Thyroid gland (tissue), 4 donors: ENCODE measurements around the gene KIF3B. TPM values are rescaled to one million over a fixed set of nuclear protein-coding genes. Genes with fewer than 3 reads are reported as not detected.
A peak's percentile ranks its signal among the peaks of the same experiment; 100 is the strongest.

Source experiments
- DNase-seq, 2 donors: peaks; one replicate each; pipeline ENCODE4 v3.0.0-alpha.2; 2019
- H3K27ac ChIP-seq, 3 donors: fragments of 200-600 bp; sonication (generic); 1 replicate in 2 of 3; 2 replicates in 1 of 3; pipeline ENCODE4 v1.5.1; 2016 to 2019; ENCODE audit warnings: mild to moderate bottlenecking in 1 of 3, moderate library complexity in 1 of 3
- H3K27me3 ChIP-seq: fragments of 200-600 bp; sonication (generic); one replicate; pipeline ENCODE4 v1.5.1; 2019
- H3K36me3 ChIP-seq, 2 donors: fragments of 200-600 bp; sonication (generic); one replicate each; pipeline ENCODE4 v1.5.1; 2016 to 2019
- H3K4me1 ChIP-seq, 2 donors: fragments of 200-600 bp; sonication (generic); one replicate each; pipeline ENCODE4 v1.5.1; 2017 to 2019
- H3K4me3 ChIP-seq, 3 donors: fragments of 200-600 bp; sonication (generic); replicated peaks in 1 of 3; 1 replicate in 2 of 3; 2 replicates in 1 of 3; pipeline ENCODE4 v1.5.1; 2016; ENCODE audit warnings: mild to moderate bottlenecking in 1 of 3
- H3K9me3 ChIP-seq: fragments of 200-600 bp; sonication (generic); one replicate; pipeline ENCODE4 v1.5.1; 2017
- POLR2A ChIP-seq, 2 donors: fragments of 450-650 bp; IDR thresholded peaks; one replicate each; pipeline ENCODE4 v1.6.1; 2017; ENCODE audit warnings: antibody characterized with exemption in 2 of 2, mild to moderate bottlenecking in 2 of 2, moderate library complexity in 1 of 2
- WGBS, 2 donors: methylation state at CpG; one replicate each; pipeline ENCODE4 v1.1.5; 2017; 5-methylcytosine and 5-hydroxymethylcytosine counted together
- intact Hi-C: fragments of 100-400 bp; cut with DNase I; formaldehyde crosslinking; loops from one replicate; pipeline ENCODE4 v1.15.1; 2023
- total RNA-seq, 4 donors: library from RNA; depleted of rRNA; stranded (reverse); fragments of >200 nt; gene quantifications; one replicate each; pipeline ENCODE4 v1.2.3, GENCODE V29; 2016
- TF ChIP-seq, protein P1 (sequence below), 6 experiments: fragments of 200-600 bp in 3 of 6; fragments of 450-650 bp in 3 of 6; sonication (generic) in 3 of 6; IDR thresholded peaks; one replicate each; pipeline ENCODE4 v1.5.1; 2016 to 2019; ENCODE audit warnings: antibody characterized with exemption in 6 of 6, mild to moderate bottlenecking in 2 of 6, inconsistent platforms in 1 of 6, moderate library complexity in 1 of 6

Gene KIF3B
- 10 to 100 TPM; 31.0 to 35.5 (median 32.7) TPM for total RNA-seq

- intact Hi-C loops = no loop called here
- TF ChIP-seq, protein P1, sequence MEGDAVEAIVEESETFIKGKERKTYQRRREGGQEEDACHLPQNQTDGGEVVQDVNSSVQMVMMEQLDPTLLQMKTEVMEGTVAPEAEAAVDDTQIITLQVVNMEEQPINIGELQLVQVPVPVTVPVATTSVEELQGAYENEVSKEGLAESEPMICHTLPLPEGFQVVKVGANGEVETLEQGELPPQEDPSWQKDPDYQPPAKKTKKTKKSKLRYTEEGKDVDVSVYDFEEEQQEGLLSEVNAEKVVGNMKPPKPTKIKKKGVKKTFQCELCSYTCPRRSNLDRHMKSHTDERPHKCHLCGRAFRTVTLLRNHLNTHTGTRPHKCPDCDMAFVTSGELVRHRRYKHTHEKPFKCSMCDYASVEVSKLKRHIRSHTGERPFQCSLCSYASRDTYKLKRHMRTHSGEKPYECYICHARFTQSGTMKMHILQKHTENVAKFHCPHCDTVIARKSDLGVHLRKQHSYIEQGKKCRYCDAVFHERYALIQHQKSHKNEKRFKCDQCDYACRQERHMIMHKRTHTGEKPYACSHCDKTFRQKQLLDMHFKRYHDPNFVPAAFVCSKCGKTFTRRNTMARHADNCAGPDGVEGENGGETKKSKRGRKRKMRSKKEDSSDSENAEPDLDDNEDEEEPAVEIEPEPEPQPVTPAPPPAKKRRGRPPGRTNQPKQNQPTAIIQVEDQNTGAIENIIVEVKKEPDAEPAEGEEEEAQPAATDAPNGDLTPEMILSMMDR (IDR thresholded peaks at IDR 0.05) = no peak
- peak in 1 of 2 donors; percentile 68 for TF ChIP-seq POLR2A (IDR thresholded peaks at IDR 0.05)
- Histone ChIP-seq H3K4me1 (peaks cover 15 to 25% of the 10 kb centered on the region in 2 donors), H3K27me3 (no peaks in the 10 kb centered on the region), H3K27ac (peak within 1 kb of the TSS; percentile 57 to 87 (median 64)), H3K9me3 (no peaks in the 10 kb centered on the region), H3K36me3 (no peaks in the 10 kb centered on the region), H3K4me3 (peak within 1 kb of the TSS; percentile 66 to 93 (median 73))
- DNase-seq = peak; percentile 85 to 89
- 3 to 4% methylated on average over 25 to 32 of the region's 62 CpGs for WGBS, 2 donors
Measured at GRCh38 chr20:32277361-32278198, at the start of gene KIF3B. Gene KIF3B, plus strand, starts transcription at chr20:32277651. Its CDS starts 32,127 bp downstream, at chr20:32309778.

GRCh38 chr20:32227744-32228688 is 49.4 kb upstream of the KIF3B start:
- WGBS, 2 donors = 91 to 94% methylated on average over 22 of the region's 22 CpGs
- Histone ChIP-seq H3K4me1 (no peaks in the 10 kb centered on the region), H3K4me3 (no peak overlapping the region), H3K27ac (no peak overlapping the region), H3K36me3 (peaks cover 20 to 27% of the 10 kb centered on the region in 2 donors), H3K9me3 (no peaks in the 10 kb centered on the region), H3K27me3 (no peaks in the 10 kb centered on the region)
- intact Hi-C loops = no loop called here
- TF ChIP-seq POLR2A (IDR thresholded peaks at IDR 0.05) = no peak
- TF ChIP-seq, protein P1 (IDR thresholded peaks at IDR 0.05) = no peak
- DNase-seq = no peak

GRCh38 chr20:32229251-32229747 is 48.2 kb upstream of the KIF3B start:
- WGBS, 2 donors = 97% methylated on average over 5 of the region's 5 CpGs

GRCh38 chr20:32230707-32231106 is 46.7 kb upstream of the KIF3B start:
- H3K9me3 ChIP-seq = no peaks in the 10 kb centered on the region
- H3K36me3 ChIP-seq = peaks cover 27 to 40% of the 10 kb centered on the region in 2 donors
- H3K27me3 ChIP-seq = no peaks in the 10 kb centered on the region
- no peak for DNase-seq
- intact Hi-C loops = no loop called here
- whole genome bisulfite sequencing, 2 donors = 94 to 95% methylated on average over 12 to 13 of the region's 13 CpGs
- H3K4me3 ChIP-seq = no peak overlapping the region
- TF ChIP-seq, protein P1 (IDR thresholded peaks at IDR 0.05) = no peak
- no peak for TF ChIP-seq POLR2A (IDR thresholded peaks at IDR 0.05)
- no peaks in the 10 kb centered on the region for H3K4me1 ChIP-seq
- no peak overlapping the region for H3K27ac ChIP-seq

More at GRCh38 chr20:32229251-32229747, 48.2 kb upstream of the KIF3B start:
- Histone ChIP-seq H3K9me3 (no peaks in the 10 kb centered on the region), H3K36me3 (peaks cover 19 to 28% of the 10 kb centered on the region in 2 donors), H3K27me3 (no peaks in the 10 kb centered on the region), H3K27ac (no peak overlapping the region), H3K4me3 (no peak overlapping the region), H3K4me1 (no peaks in the 10 kb centered on the region)
- no peak for TF ChIP-seq POLR2A (IDR thresholded peaks at IDR 0.05)
- TF ChIP-seq, protein P1 (IDR thresholded peaks at IDR 0.05) = no peak
- intact Hi-C loops = no loop called here
- no peak for DNase-seq
